Lung microvascular endothelial cell (primary cell): ENCODE measurements around the gene PPM1H. TPM values are rescaled to one million over a fixed set of nuclear protein-coding genes. Genes with fewer than 3 reads are reported as not detected.

Experiments
- DNase-seq, 2 donors: peaks; one replicate each; pipeline versions ENCODE4 v3.0.0 to v3.0.0-alpha.2; 2010; ENCODE audit warnings: low read depth in 2 of 2
- total RNA-seq: library from RNA; depleted of rRNA; stranded (reverse); fragments of >200 nt; gene quantifications from 2 replicates; pipeline ENCODE4 v1.2.1, GENCODE V29; 2014

The PPM1H gene
- total RNA-seq, 1 donor from 2014 or later: 0.40 TPM

GRCh38 chr12:62876938-62877548 is 57.9 kb downstream of the PPM1H start:
- no peak for DNase-seq

- DNase-seq: no peak
Observed at GRCh38 chr12:62873826-62874448, 61.0 kb downstream of the PPM1H start.

- DNase-seq: no peak
Observed at GRCh38 chr12:62873116-62873825, 61.7 kb downstream of the PPM1H start.

GRCh38 chr12:62868820-62869219 is 66.1 kb downstream of the PPM1H start:
- no peak for DNase-seq

GRCh38 chr12:62866451-62867082 is 68.4 kb downstream of the PPM1H start:
- DNase-seq: peak; percentile 35 to 64

GRCh38 chr12:62865937-62866336 is 69.0 kb downstream of the PPM1H start:
- DNase-seq: no peak

- DNase-seq: no peak
Observed at GRCh38 chr12:62865065-62865464, 69.9 kb downstream of the PPM1H start.

- DNase-seq: peak in 1 of 2 donors; percentile 18
Observed at GRCh38 chr12:62862259-62862881, 72.6 kb downstream of the PPM1H start.

- no peak for DNase-seq
Observed at GRCh38 chr12:62861586-62861985, 73.4 kb downstream of the PPM1H start.

GRCh38 chr12:62860501-62861411 is 74.2 kb downstream of the PPM1H start:
- peak in 1 of 2 donors; percentile 17 for DNase-seq

- no peak for DNase-seq
Observed at GRCh38 chr12:62860020-62860419, 74.9 kb downstream of the PPM1H start.

GRCh38 chr12:62859321-62859737 is 75.6 kb downstream of the PPM1H start:
- DNase-seq: no peak

GRCh38 chr12:62856454-62856853 is 78.5 kb downstream of the PPM1H start:
- no peak for DNase-seq

GRCh38 chr12:62854024-62854423 is 80.9 kb downstream of the PPM1H start:
- DNase-seq: no peak

- no peak for DNase-seq
Observed at GRCh38 chr12:62849398-62849797, 85.6 kb downstream of the PPM1H start.

GRCh38 chr12:62848418-62848817 is 86.5 kb downstream of the PPM1H start:
- DNase-seq: peak; percentile 16 to 64

GRCh38 chr12:62847709-62848108 is 87.2 kb downstream of the PPM1H start:
- peak; percentile 14 to 58 for DNase-seq

- DNase-seq: peak in 1 of 2 donors; percentile 24
Observed at GRCh38 chr12:62846491-62846890, 88.5 kb downstream of the PPM1H start.

- DNase-seq: no peak
Observed at GRCh38 chr12:62844915-62845314, 90.0 kb downstream of the PPM1H start.

- DNase-seq: no peak
Observed at GRCh38 chr12:62843716-62844115, 91.2 kb downstream of the PPM1H start.

- DNase-seq: peak in 1 of 2 donors; percentile 10
Observed at GRCh38 chr12:62841846-62842245, 93.1 kb downstream of the PPM1H start.
